GM12801 (cell line): ENCODE measurements around the gene CTNNB1.

Source experiments
- TF ChIP-seq, protein P1 (sequence below): IDR thresholded peaks from one replicate; pipeline ENCODE4 v1.5.1; 2011; ENCODE audit warnings: control low read depth; ENCODE audit not compliant: insufficient read length; ENCODE audit errors: extremely low read depth

CTNNB1 gene

DNA sequence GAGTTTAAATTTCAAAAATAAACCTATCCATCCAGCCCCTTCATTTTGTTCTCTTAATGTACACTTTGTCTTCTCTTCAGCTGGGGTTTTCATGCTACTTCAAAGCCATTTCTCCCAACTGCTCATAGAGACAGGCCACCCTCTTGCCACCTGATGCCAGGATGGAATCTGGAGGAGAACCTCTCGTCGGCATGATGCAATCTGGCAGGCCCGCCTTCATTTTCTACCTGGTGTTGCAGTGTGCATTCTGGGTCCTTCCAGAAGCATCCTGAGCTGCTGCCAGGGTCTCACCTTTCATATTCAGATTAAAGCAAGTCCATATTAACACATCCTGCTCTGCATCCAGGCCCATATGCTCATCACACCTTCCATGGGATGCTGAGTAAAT lies 60.8 kb downstream of the CTNNB1 start:
- TF ChIP-seq, protein P1, sequence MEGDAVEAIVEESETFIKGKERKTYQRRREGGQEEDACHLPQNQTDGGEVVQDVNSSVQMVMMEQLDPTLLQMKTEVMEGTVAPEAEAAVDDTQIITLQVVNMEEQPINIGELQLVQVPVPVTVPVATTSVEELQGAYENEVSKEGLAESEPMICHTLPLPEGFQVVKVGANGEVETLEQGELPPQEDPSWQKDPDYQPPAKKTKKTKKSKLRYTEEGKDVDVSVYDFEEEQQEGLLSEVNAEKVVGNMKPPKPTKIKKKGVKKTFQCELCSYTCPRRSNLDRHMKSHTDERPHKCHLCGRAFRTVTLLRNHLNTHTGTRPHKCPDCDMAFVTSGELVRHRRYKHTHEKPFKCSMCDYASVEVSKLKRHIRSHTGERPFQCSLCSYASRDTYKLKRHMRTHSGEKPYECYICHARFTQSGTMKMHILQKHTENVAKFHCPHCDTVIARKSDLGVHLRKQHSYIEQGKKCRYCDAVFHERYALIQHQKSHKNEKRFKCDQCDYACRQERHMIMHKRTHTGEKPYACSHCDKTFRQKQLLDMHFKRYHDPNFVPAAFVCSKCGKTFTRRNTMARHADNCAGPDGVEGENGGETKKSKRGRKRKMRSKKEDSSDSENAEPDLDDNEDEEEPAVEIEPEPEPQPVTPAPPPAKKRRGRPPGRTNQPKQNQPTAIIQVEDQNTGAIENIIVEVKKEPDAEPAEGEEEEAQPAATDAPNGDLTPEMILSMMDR: no peak

DNA sequence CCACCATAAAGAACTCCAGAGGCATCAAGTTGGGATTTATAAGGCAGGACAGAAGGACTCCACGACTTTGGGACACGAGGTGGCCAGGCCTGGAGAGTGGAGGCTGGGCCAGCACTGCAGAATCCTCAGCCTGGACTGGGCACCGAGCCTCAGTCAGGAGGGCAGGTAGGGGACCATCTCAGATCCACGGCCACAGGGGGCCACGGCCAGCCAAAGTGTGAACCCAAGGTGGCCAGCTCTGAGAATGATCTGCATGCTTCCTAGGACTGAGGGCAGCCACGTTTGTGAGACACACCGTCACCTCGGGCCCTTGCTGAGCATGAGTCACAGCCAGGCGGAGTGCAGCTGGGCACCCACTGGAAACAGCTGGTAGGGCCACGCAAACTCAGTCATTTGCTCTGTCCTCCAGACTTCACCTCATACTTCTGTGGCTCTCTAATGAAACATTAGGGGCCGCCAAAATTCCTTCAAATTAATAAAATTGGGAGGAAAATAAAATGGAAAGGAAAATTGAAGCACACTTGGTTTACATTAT lies 65.8 kb downstream of the CTNNB1 start:
- TF ChIP-seq, protein P1: no peak

DNA sequence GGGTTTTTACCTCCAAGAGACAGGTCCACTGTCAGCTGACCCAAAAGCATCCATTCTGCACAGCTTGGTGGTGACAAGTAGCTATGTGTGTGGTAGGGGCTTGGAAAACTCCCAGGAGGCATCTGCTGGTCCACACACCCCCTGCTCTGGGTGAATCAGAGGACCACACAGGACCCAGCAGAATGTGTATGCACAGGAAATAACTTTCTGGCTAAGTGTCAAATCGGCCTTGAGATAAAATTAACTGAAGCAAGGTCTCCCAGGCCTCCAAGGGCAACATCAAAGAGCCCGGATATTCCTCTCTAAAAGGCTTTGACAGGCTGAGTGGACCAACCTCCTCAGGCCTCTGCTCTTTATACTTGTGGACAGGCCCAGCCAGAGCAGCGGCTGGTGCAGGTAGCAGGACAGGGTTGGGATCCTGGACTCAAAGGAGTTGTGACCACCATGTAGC lies 66.5 kb downstream of the CTNNB1 start:
- TF ChIP-seq, protein P1: no peak

DNA sequence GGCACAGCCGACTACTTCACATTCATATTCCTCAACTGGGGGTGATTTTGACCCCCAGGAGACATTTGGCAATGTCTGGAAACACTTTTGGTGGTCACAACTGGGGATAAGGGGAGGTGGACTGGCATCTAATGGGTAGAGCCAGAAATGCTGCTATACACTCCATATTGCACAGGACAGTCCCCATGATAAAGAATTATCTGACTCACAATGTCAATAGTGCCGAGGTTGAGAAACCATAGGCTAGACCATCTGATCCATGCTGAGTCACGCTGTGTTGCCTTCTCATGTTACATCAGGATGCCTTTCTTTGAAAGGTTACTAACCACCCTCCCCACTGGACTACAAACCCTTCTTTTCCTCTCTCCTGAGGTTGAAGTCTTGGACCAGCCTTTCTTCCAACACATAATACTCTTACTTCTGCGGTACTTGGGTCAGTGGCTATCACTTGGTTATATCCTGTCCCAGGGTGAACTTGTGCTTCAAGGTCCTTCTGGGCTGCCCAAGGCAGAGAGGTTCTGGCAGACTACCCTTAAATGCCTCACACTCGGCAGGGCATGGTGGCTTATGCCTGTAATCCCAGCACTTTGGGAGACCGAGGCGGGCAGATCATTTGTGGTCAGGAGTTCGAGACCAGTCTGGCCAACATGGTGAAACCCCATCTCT lies 68.8 kb downstream of the CTNNB1 start:
- TF ChIP-seq, protein P1: no peak

DNA sequence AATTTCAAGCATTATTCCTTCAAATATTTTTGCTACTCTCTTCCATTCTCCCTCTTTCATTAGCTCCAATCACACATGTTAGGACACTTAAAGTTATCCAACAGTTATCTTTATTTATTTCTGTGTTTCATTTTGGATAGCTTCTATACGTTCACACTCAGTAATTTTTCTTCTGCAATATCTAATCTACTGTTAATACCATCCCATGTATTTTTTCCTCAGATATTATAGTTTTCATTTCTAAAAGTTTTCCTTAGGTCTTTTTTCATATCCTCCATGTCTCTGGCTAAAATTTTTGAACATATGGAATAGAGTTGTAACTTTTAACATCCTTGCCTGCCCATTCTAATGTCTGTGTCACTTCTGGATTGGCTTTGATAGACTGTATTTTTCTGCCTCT lies 73.4 kb downstream of the CTNNB1 start:
- TF ChIP-seq, protein P1: no peak

DNA sequence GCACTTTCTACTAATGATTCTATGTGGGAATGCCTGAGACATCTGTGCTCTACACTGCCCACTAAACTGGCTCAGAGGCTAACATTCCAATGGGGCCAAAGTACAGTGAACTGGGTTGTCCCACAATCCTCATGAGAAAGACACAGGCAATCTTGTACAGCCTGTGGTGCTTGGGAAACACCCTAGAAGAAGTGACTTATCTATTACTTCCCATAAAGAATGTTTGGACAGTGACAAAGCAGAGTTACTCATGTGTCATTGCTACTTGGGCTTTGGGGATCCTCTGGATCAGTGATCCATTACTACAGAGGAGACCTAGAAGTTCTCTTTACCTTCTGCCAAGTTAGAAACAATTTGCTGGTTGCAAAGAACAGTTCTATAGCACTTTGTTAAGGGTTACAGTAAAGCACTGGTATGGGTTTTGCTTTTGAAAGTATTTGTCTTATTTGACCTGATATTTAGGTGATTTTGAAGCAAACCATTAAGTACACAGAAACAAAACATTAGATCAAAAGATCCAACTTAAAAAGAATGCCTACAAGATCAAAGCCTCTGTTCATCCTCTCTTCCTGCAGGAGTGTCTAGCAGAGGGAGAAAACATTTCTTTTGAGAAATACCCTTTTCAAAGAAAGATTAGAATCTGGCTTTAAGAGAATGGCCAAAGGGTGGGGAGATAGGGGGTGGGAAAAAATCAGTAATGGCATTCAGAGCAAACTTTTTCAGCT lies 75.8 kb downstream of the CTNNB1 start:
- TF ChIP-seq, protein P1: no peak

DNA sequence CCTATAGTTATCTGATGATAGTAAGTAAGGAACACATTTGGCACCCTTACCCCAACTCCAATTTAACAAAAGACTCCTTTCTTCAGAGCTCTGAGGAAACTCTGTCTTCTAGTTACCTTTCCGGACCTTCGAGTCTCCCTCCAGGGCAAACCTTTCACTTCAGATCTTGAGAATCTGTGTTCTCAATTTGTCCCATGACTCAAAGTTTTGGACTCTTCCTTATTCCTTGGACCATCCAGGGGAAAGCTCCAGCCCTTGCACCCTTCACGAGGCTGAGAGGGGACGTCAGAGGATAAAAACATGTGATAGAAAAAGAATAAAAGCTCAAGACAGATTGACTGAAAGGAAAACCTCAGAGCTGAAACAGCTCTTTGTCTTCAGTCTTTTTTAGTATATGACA lies 76.9 kb downstream of the CTNNB1 start:
- TF ChIP-seq, protein P1: no peak
